HG02759 (cell line): ENCODE results near the gene CNKSR3.
"Not testable (repeated sequence)": the region's sequence is repeated elsewhere in the genome, so short reads cannot be mapped to it uniquely, and the experiment has no call there.

ENCODE experiments used
- ATAC-seq: cut with Tn5 transposase; IDR thresholded peaks from one replicate; pipeline ENCODE4 v1.9.1; 2021; ENCODE audit warnings: mild to moderate bottlenecking, moderate library complexity; ENCODE audit not compliant: unreplicated experiment

Gene CNKSR3

GRCh38 chr6:154529957-154530356 lies 19.5 kb upstream of the CNKSR3 start:
- ATAC-seq: no peak

- ATAC-seq: no peak
Measured at GRCh38 chr6:154528310-154528915, 17.9 kb upstream of the CNKSR3 start.

GRCh38 chr6:154526996-154527395 lies 16.5 kb upstream of the CNKSR3 start:
- no peak for ATAC-seq

GRCh38 chr6:154522576-154522975 lies 12.1 kb upstream of the CNKSR3 start:
- ATAC-seq: no peak

GRCh38 chr6:154521412-154521811 lies 10.9 kb upstream of the CNKSR3 start:
- ATAC-seq: no peak

- ATAC-seq: no peak
Measured at GRCh38 chr6:154520280-154520679, 9.8 kb upstream of the CNKSR3 start.

GRCh38 chr6:154518396-154518795 lies 7.9 kb upstream of the CNKSR3 start:
- no peak for ATAC-seq

GRCh38 chr6:154516276-154516675 lies 5.8 kb upstream of the CNKSR3 start:
- no peak for ATAC-seq

- no peak for ATAC-seq
Measured at GRCh38 chr6:154515826-154516225, 5.3 kb upstream of the CNKSR3 start.

GRCh38 chr6:154515076-154515475 lies 4.6 kb upstream of the CNKSR3 start:
- not testable (repeated sequence) for ATAC-seq

- ATAC-seq: no peak
Measured at GRCh38 chr6:154514481-154514880, 4.0 kb upstream of the CNKSR3 start.

GRCh38 chr6:154513601-154514320 lies 3.3 kb upstream of the CNKSR3 start:
- no peak for ATAC-seq

- no peak for ATAC-seq
Measured at GRCh38 chr6:154512201-154512600, 1.7 kb upstream of the CNKSR3 start.

- ATAC-seq: no peak
Measured at GRCh38 chr6:154511791-154512190, 1.3 kb upstream of the CNKSR3 start.

- ATAC-seq: peak; percentile 21
Measured at GRCh38 chr6:154509421-154510143, 903 bp downstream of the CNKSR3 start.

GRCh38 chr6:154508573-154509375 lies 1.7 kb downstream of the CNKSR3 start:
- no peak for ATAC-seq

GRCh38 chr6:154506991-154507898 lies 3.2 kb downstream of the CNKSR3 start:
- ATAC-seq: no peak

- no peak for ATAC-seq
Measured at GRCh38 chr6:154506582-154506981, 3.9 kb downstream of the CNKSR3 start.

GRCh38 chr6:154506108-154506507 lies 4.4 kb downstream of the CNKSR3 start:
- no peak for ATAC-seq

- no peak for ATAC-seq
Measured at GRCh38 chr6:154504865-154505449, 5.5 kb downstream of the CNKSR3 start.
